Measurements from ENCODE around the gene PLCB1.

The PLCB1 gene

GRCh38 chr20:8675896-8676295 is 543.8 kb downstream of the PLCB1 start:
- no peak for DNase-seq

GRCh38 chr20:8678098-8678776 is 546.2 kb downstream of the PLCB1 start:
- no peak for DNase-seq

- no peak for DNase-seq
These were observed 557.3 kb downstream of the PLCB1 start for GRCh38 chr20:8689337-8689736.

DNA sequence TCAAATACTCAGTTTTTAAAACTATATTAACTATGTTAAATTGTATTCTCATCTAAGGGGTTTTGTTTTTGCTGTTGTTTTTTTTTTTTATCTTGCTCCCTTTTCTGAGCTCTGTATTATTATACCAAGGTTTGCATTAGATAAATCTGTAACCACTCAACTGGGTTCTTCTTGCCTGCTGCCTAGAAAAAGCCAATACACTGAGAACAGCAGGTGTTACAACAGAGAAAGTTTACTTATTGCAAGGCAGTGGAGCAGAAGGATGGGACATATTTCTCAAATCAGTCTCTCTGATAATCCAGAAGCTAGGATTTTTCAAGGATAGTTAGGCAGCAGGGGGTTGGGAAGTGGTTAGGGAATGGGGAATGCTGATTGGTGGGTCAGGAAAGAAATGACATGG is 558.0 kb downstream of the PLCB1 start:
- DNase-seq = no peak

GRCh38 chr20:8693709-8694108 is 561.6 kb downstream of the PLCB1 start:
- DNase-seq = no peak

DNA sequence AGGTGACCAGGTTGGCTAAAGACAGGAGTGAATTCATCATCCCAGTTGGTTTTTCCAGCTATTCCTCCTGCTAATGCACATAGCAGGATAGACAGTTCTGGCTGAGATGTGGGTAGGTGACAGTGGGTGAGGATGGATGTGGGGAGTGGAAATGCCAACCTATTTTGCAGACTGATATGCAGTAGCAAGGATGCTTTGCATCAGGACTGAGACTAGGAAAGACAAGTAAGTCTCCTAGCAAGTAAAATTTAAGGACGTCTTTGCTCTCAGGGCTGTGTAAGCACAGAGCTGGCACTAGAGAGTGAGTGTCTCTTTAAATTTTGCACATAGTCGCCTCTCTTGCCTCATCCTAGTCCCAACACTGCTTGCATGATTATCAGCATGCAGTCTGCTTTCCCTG is 568.7 kb downstream of the PLCB1 start:
- DNase-seq = no peak

GRCh38 chr20:8706961-8707700 is 575.1 kb downstream of the PLCB1 start:
- DNase-seq = no peak

- no peak for DNase-seq
These were observed 577.6 kb downstream of the PLCB1 start for GRCh38 chr20:8709627-8710026.

DNA sequence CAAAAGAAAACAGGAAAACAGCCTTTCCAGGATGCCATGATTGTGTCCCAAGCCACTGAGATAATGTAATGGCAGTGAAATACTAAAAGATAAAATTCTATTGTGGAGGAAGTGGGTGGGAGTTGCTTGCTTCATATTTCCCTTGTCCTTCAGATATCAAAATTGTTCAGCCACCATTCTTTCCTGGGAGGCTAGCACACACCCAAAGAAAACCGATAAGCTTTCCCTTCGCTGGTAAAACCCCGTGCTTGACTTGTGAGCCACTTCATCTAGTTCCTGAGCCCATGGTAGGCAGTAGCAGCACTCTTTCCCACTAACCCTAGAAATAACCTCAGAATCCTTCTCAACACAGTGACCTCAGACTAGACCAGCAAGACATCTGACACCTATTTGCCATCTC is 579.4 kb downstream of the PLCB1 start:
- DNase-seq = no peak

DNA sequence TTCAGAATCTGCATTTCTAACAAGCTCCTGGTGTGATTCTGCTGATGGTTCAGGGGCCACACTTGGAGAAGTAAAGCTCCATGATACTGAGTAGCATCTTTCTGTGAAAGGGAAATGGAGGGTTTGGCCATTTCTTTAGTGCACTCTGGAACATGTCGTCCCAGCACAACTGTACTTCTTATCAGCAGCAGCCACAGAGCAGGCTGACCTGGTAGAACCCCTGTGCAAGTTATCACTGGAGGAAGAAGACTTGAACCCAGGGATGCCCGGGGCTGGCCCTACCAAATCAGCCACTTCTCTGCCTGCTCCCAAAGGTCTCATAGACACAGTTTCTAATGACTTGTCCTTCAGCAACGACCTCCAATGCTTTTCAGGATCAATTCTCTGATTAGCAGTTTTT is 582.1 kb downstream of the PLCB1 start:
- DNase-seq = no peak

- DNase-seq = no peak
These were observed 586.2 kb downstream of the PLCB1 start for GRCh38 chr20:8718279-8718678.

DNA sequence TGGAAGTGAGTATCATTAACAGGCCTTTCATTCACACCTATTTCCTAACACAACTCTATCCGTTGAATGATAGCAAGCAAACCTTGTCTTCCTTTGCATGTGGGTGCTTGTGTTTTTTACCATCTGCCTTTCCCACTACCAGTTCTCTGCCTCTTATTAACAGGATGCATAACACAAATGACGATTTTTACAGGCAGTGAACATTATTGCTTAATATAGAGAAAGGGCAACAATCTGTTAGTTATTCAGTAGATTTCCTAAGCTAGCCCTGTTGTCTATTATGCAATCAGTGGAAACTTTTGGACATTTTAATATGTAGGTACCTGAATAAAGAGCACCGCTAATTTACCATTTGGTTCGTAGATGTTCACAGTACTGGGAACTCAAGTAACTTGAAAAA is 588.0 kb downstream of the PLCB1 start:
- DNase-seq = peak; percentile 9

GRCh38 chr20:8721098-8721497 is 589.0 kb downstream of the PLCB1 start:
- peak; percentile 42 for DNase-seq

GRCh38 chr20:8722277-8722928 is 590.3 kb downstream of the PLCB1 start:
- DNase-seq = peak; percentile 6

DNA sequence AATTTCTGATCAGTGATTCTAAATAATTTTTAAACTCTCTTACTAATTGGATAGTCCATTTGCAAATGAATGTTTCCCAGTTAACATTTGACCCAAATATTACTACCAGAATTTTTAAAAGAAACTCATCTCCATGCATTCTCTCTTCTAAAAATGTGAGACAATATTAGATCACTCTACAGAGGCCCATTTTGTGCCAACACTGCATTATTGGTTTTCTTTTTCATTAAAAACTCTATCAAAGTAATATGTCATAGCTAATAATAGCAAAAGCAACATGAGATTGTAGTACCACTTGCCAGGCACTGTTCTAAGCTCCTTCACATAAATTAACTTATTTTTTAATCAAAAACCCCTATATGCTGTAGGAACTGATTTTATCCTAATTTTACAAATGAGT is 591.2 kb downstream of the PLCB1 start:
- no peak for DNase-seq

GRCh38 chr20:8724884-8725283 is 592.8 kb downstream of the PLCB1 start:
- DNase-seq = no peak

DNA sequence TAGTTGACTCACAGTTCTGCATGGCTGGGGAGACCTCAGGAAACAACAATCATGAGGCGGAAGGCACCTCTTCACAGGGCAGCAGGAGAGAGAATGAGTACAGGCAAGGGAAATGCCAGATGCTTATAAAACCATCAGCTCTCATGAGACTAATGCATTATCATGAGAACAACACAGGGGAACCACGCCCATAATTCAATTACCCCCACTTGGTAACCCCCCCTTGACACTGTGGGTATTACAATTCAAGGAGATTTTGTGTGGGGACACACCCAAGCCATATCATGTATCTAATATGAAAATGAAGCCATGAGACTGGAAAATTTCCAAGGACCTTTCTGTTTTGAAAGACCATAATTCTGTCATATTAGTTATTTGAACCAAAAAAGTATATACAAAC is 594.4 kb downstream of the PLCB1 start:
- no peak for DNase-seq

- no peak for DNase-seq
These were observed 602.9 kb downstream of the PLCB1 start for GRCh38 chr20:8735014-8735413.

DNA sequence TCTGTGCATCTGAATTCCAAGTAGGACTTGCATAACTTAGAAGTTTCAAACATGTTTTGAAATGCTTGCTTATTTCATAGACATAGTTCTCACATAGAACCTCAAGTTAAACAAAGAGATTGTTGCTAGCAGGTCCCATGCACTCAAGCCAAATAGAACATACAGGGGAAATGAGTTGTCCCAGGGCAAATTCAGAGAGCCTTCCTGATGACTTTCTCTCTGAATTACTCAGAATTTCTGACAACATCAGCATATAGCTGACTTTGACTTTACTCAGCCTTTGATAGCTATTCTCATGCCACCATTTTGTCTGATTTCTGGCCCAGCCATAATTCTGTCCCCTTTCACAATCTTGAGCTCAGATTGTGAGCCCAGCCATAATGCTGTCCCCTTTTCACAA is 603.6 kb downstream of the PLCB1 start:
- DNase-seq = no peak

DNA sequence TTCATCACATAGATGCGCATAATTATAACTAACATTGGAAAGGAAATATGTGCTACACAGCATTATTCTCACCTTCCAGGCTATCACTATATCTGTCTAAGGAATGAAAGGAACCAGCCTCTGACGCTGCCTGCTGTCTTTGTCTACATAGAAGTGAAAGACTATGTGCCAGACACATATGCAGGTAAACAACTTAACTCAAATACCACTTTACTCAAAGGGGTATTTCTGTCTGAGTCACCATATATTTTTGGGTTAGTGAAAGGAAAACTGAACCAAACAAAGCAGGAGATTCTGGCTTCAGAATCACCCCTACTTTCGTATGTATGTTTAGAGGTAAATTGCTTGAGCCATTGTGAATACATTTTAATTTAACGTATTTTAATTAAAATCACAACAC is 608.2 kb downstream of the PLCB1 start:
- DNase-seq = no peak

GRCh38 chr20:8744228-8744844 is 612.3 kb downstream of the PLCB1 start:
- no peak for DNase-seq

DNA sequence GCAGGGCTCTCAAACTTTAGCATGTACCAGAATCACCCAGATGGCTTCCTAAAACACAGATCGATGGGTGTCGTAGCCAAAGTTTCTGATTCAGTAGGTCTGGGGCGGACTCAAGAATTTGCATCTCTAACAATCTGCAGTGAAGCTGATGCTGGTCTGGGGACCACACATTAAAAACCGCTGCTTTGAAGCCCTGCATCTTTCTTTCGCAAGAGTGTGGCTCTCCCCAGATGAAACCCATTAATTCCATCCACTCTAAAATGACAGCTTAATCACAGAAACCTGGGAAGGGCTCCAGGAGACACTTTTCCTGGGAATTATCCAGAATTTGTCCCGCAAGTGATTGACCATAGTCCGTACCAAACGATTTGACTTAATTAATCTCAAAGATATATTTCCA is 617.0 kb downstream of the PLCB1 start:
- no peak for DNase-seq

DNA sequence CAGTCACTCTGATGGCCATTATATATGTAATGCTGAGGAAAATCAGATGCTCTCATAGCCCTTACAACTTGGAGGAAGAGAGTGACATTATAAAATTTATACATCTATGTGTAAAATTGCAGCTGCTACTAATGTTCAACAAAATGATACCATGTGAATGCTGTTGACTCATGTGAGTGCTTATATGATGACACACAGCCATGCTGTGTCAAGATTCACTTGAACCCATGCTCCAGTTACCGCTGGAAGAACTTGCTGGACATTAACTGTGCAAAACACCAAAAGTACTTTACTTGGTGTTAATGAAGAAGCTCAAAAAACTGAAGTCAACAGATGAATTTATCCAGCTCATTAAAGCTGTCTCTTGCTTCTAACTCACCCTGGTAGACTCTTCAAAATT is 617.9 kb downstream of the PLCB1 start:
- DNase-seq = no peak
